ENCODE data around the gene KCNK1.
"Not testable (repeated sequence)": the region's sequence is repeated elsewhere in the genome, so short reads cannot be mapped to it uniquely, and the experiment has no call there.

Gene KCNK1

GRCh38 chr1:233607252-233608119 lies 6.4 kb upstream of the KCNK1 start:
- DNase-seq (ENCODE audit: low read depth): no peak
- no peak for TF ChIP-seq CTCF (conservative IDR thresholded peaks at IDR 0.05; ENCODE audit: low read length)
- H3K4me3 ChIP-seq (ENCODE audit: low read length): no peak overlapping the region

- no peak for DNase-seq (ENCODE audit: low read depth)
- TF ChIP-seq CTCF (conservative IDR thresholded peaks at IDR 0.05; ENCODE audit: low read length): no peak
- no peak overlapping the region for H3K4me3 ChIP-seq (ENCODE audit: low read length)
These were observed 4.9 kb upstream of the KCNK1 start for GRCh38 chr1:233608988-233609387.

- DNase-seq (ENCODE audit: low read depth): no peak
- TF ChIP-seq CTCF (conservative IDR thresholded peaks at IDR 0.05; ENCODE audit: low read length): no peak
- no peak overlapping the region for H3K4me3 ChIP-seq (ENCODE audit: low read length)
These were observed 4.0 kb upstream of the KCNK1 start for GRCh38 chr1:233609926-233610325.

GRCh38 chr1:233610628-233611027 lies 3.3 kb upstream of the KCNK1 start:
- H3K4me3 ChIP-seq (ENCODE audit: low read length): no peak overlapping the region
- no peak for TF ChIP-seq CTCF (conservative IDR thresholded peaks at IDR 0.05; ENCODE audit: low read length)
- no peak for DNase-seq (ENCODE audit: low read depth)

- DNase-seq (ENCODE audit: low read depth): not testable (repeated sequence)
These were observed 2.5 kb upstream of the KCNK1 start for GRCh38 chr1:233611363-233611762.

GRCh38 chr1:233614173-233614742 lies 352 bp downstream of the KCNK1 start:
- DNase-seq (ENCODE audit: low read depth): peak; percentile 45
- no peak for TF ChIP-seq CTCF (conservative IDR thresholded peaks at IDR 0.05; ENCODE audit: low read length)
- peak overlapping the region; percentile 78 for H3K4me3 ChIP-seq (ENCODE audit: low read length)

More at GRCh38 chr1:233611363-233611762, 2.5 kb upstream of the KCNK1 start:
- H3K4me3 ChIP-seq (ENCODE audit: low read length): not testable (repeated sequence)

- peak overlapping the region; percentile 78 for H3K4me3 ChIP-seq (ENCODE audit: low read length)
- TF ChIP-seq CTCF (conservative IDR thresholded peaks at IDR 0.05; ENCODE audit: low read length): no peak
- DNase-seq (ENCODE audit: low read depth): no peak
These were observed 1.0 kb downstream of the KCNK1 start for GRCh38 chr1:233614743-233615521.
